H1 (cell line): Measurements from ENCODE around the gene MPV17L2. TPM values are rescaled to one million over a fixed set of nuclear protein-coding genes. Genes with fewer than 3 reads are reported as not detected.

Experiments used
- CTCF ChIA-PET: fragments of 300-600 bp; sonication (Branson Sonifier 250); formaldehyde crosslinking; loops from one replicate; lab custom pipeline; 2021; ENCODE audit not compliant: partially characterized antibody; lab: Charles Lee
- POLR2A ChIA-PET: fragments of 300-600 bp; sonication (Branson Sonifier 250); formaldehyde crosslinking; loops from one replicate; lab custom pipeline; 2021; ENCODE audit warnings: inconsistent platforms; ENCODE audit not compliant: partially characterized antibody; lab: Charles Lee
- DNase-seq, 2 experiments: peaks; one replicate each; pipeline versions ENCODE4 v3.0.0 to v3.0.0-alpha.2; 2010 to 2022; ENCODE audit warnings: low spot score in 2 of 2, low read depth in 1 of 2, mixed read lengths in 1 of 2
- FAIRE-seq: peaks from 2 replicates; lab custom pipeline; 2011; peaks lifted over from hg19 to GRCh38; lab: Jason Lieb, UNC
- H2AFZ ChIP-seq: 2 replicates; pipeline ENCODE4 v1.8.1; 2012; ENCODE audit warnings: low read length, inconsistent platforms
- H2AK5ac ChIP-seq: 2 replicates; pipeline ENCODE4 v1.6.1; 2013; ENCODE audit warnings: low read depth, low read length
- H2BK120ac ChIP-seq: replicated peaks from 2 replicates; pipeline ENCODE3; 2013; ENCODE audit warnings: low read depth, low read length, inconsistent platforms
- H2BK12ac ChIP-seq: 2 replicates; pipeline ENCODE4 v1.6.1; 2013; ENCODE audit warnings: low read depth, low read length
- H2BK15ac ChIP-seq: 2 replicates; pipeline ENCODE4 v1.6.1; 2013; ENCODE audit warnings: low read length
- H2BK20ac ChIP-seq: 2 replicates; pipeline ENCODE4 v1.6.1; 2013; ENCODE audit warnings: low read length
- H2BK5ac ChIP-seq: 2 replicates; pipeline ENCODE4 v1.6.1; 2013; ENCODE audit warnings: low read depth, low read length
- H3K14ac ChIP-seq: 2 replicates; pipeline ENCODE4 v1.6.1; 2013; ENCODE audit warnings: inconsistent platforms; ENCODE audit not compliant: insufficient read length
- H3K18ac ChIP-seq: 2 replicates; pipeline ENCODE4 v1.6.1; 2013; ENCODE audit warnings: low read length; ENCODE audit errors: extremely low read depth
- H3K23ac ChIP-seq: 2 replicates; pipeline ENCODE4 v1.6.1; 2013; ENCODE audit warnings: inconsistent platforms; ENCODE audit not compliant: insufficient read length
- H3K23me2 ChIP-seq: 2 replicates; pipeline ENCODE4 v1.6.1; 2013; ENCODE audit warnings: low read depth, low read length
- H3K27ac ChIP-seq: 2 replicates; pipeline ENCODE4 v1.6.1; 2011; ENCODE audit warnings: low read depth, low read length, inconsistent platforms
- H3K27me3 ChIP-seq, 4 experiments: replicated peaks in 1 of 4; 1 replicate in 1 of 4; 2 replicates in 3 of 4; pipeline versions ENCODE4 v1.6.1 to v1.8.1; 2011 to 2013; ENCODE audit warnings: low read length in 3 of 4, mild to moderate bottlenecking in 3 of 4, inconsistent platforms in 2 of 4, mixed read lengths in 2 of 4, moderate library complexity in 1 of 4; ENCODE audit not compliant: control insufficient read depth in 3 of 4, insufficient read depth in 3 of 4; ENCODE audit errors: extremely low read depth in 1 of 4
- H3K36me3 ChIP-seq, 4 experiments: 2 replicates each; pipeline versions ENCODE4 v1.6.1 to v1.8.1; 2011 to 2013; ENCODE audit warnings: mild to moderate bottlenecking in 4 of 4, low read length in 3 of 4, moderate library complexity in 2 of 4, control low read depth in 1 of 4, inconsistent platforms in 1 of 4; ENCODE audit not compliant: insufficient read depth in 4 of 4, control insufficient read depth in 2 of 4
- H3K4ac ChIP-seq: replicated peaks from 2 replicates; pipeline ENCODE3; 2013; ENCODE audit warnings: low read length, low read depth, mixed read lengths, inconsistent platforms; ENCODE audit not compliant: insufficient read length
- H3K4me1 ChIP-seq, 4 experiments: replicated peaks in 1 of 4; 1 replicate in 1 of 4; 2 replicates in 3 of 4; pipeline versions ENCODE4 v1.6.1 to v1.8.1; 2011 to 2013; ENCODE audit warnings: low read length in 3 of 4, inconsistent platforms in 2 of 4, mixed read lengths in 1 of 4; ENCODE audit not compliant: insufficient read depth in 4 of 4, control insufficient read depth in 3 of 4
- H3K4me2 ChIP-seq, 2 experiments: 2 replicates each; pipeline versions ENCODE4 v1.6.1 to v1.8.1; 2011 to 2013; ENCODE audit warnings: low read depth in 2 of 2, low read length in 2 of 2, control low read depth in 1 of 2, inconsistent platforms in 1 of 2, mild to moderate bottlenecking in 1 of 2; ENCODE audit not compliant: insufficient read depth in 1 of 2
- H3K4me3 ChIP-seq, 4 experiments: fragments of 200-600, 300-600 bp in 1 of 4; sonication (generic), shearing (Covaris generic), sonication (Bioruptor Twin) in 1 of 4; 2 replicates each; pipeline versions ENCODE4 v1.5.1 to v1.8.1; 2011 to 2016; ENCODE audit warnings: low read length in 4 of 4, low read depth in 3 of 4, control low read depth in 2 of 4, inconsistent platforms in 2 of 4, mild to moderate bottlenecking in 2 of 4, mixed read lengths in 1 of 4, moderate library complexity in 1 of 4; ENCODE audit not compliant: insufficient read depth in 2 of 4; ENCODE audit errors: extremely low read depth in 1 of 4
- H3K56ac ChIP-seq: replicated peaks from 2 replicates; pipeline ENCODE3; 2013; ENCODE audit warnings: low read depth, mild to moderate bottlenecking, mixed read lengths, low read length, inconsistent platforms; ENCODE audit not compliant: insufficient read length
- H3K79me1 ChIP-seq: 2 replicates; pipeline ENCODE4 v1.6.1; 2013; ENCODE audit warnings: low read depth, low read length, control low read depth
- H3K79me2 ChIP-seq, 2 experiments: 2 replicates each; pipeline versions ENCODE4 v1.6.1 to v1.8.1; 2012 to 2013; ENCODE audit warnings: low read length in 2 of 2, mild to moderate bottlenecking in 2 of 2, inconsistent platforms in 1 of 2; ENCODE audit not compliant: insufficient read depth in 2 of 2, control insufficient read depth in 1 of 2
- H3K9ac ChIP-seq, 4 experiments: replicated peaks in 1 of 4; 1 replicate in 1 of 4; 2 replicates in 3 of 4; pipeline versions ENCODE4 v1.6.1 to v1.8.1; 2011 to 2013; ENCODE audit warnings: low read depth in 3 of 4, low read length in 3 of 4, control low read depth in 2 of 4, mild to moderate bottlenecking in 2 of 4, moderate library complexity in 2 of 4, inconsistent platforms in 1 of 4; ENCODE audit errors: extremely low read depth in 1 of 4
- H3K9me3 ChIP-seq, 2 experiments: 2 replicates each; pipeline versions ENCODE4 v1.6.1 to v1.8.1; 2012 to 2013; ENCODE audit warnings: mild to moderate bottlenecking in 2 of 2, moderate library complexity in 2 of 2, control low read depth in 1 of 2, inconsistent platforms in 1 of 2, low read depth in 1 of 2, low read length in 1 of 2, mixed read lengths in 1 of 2; ENCODE audit not compliant: insufficient read depth in 2 of 2
- H4K20me1 ChIP-seq, 2 experiments: replicated peaks in 1 of 2; 2 replicates each; pipeline versions ENCODE3 to v1.8.1; 2011 to 2013; ENCODE audit warnings: inconsistent platforms in 2 of 2, low read length in 2 of 2, mild to moderate bottlenecking in 1 of 2; ENCODE audit not compliant: insufficient read depth in 2 of 2, control insufficient read depth in 1 of 2
- H4K5ac ChIP-seq: 2 replicates; pipeline ENCODE4 v1.6.1; 2013; ENCODE audit warnings: low read length, low read depth, mixed read lengths, inconsistent platforms; ENCODE audit not compliant: insufficient read length
- H4K8ac ChIP-seq: 2 replicates; pipeline ENCODE4 v1.8.0; 2013; ENCODE audit warnings: mild to moderate bottlenecking, moderate library complexity, low read length, inconsistent platforms; ENCODE audit not compliant: insufficient read depth; ENCODE audit errors: extremely low read depth
- H4K91ac ChIP-seq: replicated peaks from 2 replicates; pipeline ENCODE3; 2013; ENCODE audit warnings: low read length, mixed read lengths, inconsistent platforms; ENCODE audit not compliant: insufficient read length
- CHD1 ChIP-seq: IDR thresholded peaks from 2 replicates; pipeline ENCODE4 v1.6.1; 2012; ENCODE audit warnings: low read depth, low read length, improper control_type of control experiment
- EZH2 ChIP-seq: fragments of 200-600 bp; sonication (generic); IDR thresholded peaks from 2 replicates; pipeline ENCODE4 v1.7.1; 2012; ENCODE audit warnings: low read depth, mild to moderate bottlenecking, moderate library complexity, low read length, inconsistent platforms; ENCODE audit not compliant: severe bottlenecking
- FOSL1 ChIP-seq: IDR thresholded peaks from 2 replicates; pipeline ENCODE4 v1.6.1; 2011; ENCODE audit warnings: mild to moderate bottlenecking, low read depth, low read length, moderate library complexity; ENCODE audit not compliant: insufficient read depth
- NRF1 ChIP-seq: IDR thresholded peaks from 2 replicates; pipeline ENCODE4 v1.6.1; 2011; ENCODE audit warnings: mild to moderate bottlenecking, low read depth, low read length, improper control_type of control experiment
- SUZ12 ChIP-seq: fragments of 200-600 bp; sonication (generic); IDR thresholded peaks from 2 replicates; pipeline ENCODE4 v1.6.1; 2012; ENCODE audit warnings: mild to moderate bottlenecking, inconsistent platforms, low read length, moderate library complexity, mixed read lengths
- WGBS, 2 experiments: shearing (Covaris generic) in 1 of 2; methylation state at CpG; one replicate each; pipeline versions ENCODE4 v1.1.6 to v1.1.7; 2013 to 2015; ENCODE audit warnings: low lambda C conversion rate in 2 of 2, mixed read lengths in 2 of 2, inconsistent platforms in 1 of 2, low coverage in 1 of 2, missing lambda C conversion rate in 1 of 2; ENCODE audit not compliant: insufficient replicate concordance in 2 of 2, insufficient coverage in 1 of 2, insufficient read length in 1 of 2; ENCODE audit errors: extremely low coverage in 1 of 2, missing lambda C conversion rate in 1 of 2; 5-methylcytosine and 5-hydroxymethylcytosine counted together
- polyA plus RNA-seq, 7 experiments: library from polyadenylated mRNA; depleted of rRNA in 3 of 7; stranded (reverse) in 5 of 7; unstranded in 2 of 7; fragments of >200 nt in 5 of 7; fragments of 200-250 nt in 2 of 7; gene quantifications; 1 replicate in 5 of 7; 2 replicates in 1 of 7; 4 replicates in 1 of 7; pipeline versions ENCODE4 v1.2.1 to v1.2.3, GENCODE V29; 2011 to 2013; ENCODE audit warnings: missing spikeins in 2 of 7, mixed read lengths in 2 of 7
- total RNA-seq: library from RNA; stranded (reverse); fragmentation: NEBNext Ultra II Directional; extraction: Animal tissue kit (Norgen Biotek cat#: 25700); gene quantifications from 2 replicates; pipeline ENCODE4 v1.2.1, GENCODE V29; 2021

Gene MPV17L2
- total and polyA plus RNA-seq, 2 of the 8 experiments (the other 6 are each of a cell fraction or from before 2014, with no cell fraction given) = 24.2 to 82.6 TPM

- H2AFZ ChIP-seq = no peak within 1 kb of the TSS
Measured at GRCh38 chr19:18225702-18226468, 32.9 kb downstream of the MPV17L2 start, which contains the start of gene PDE4C. Gene PDE4C, minus strand, starts transcription at chr19:18226438. Its CDS starts 23 bp downstream, at chr19:18226415.

More at GRCh38 chr19:18225702-18226468, 32.9 kb downstream of the MPV17L2 start, which contains the start of gene PDE4C:
- Histone ChIP-seq H4K8ac (no peak within 1 kb of the TSS; the same call in 1 of the 2 replicates), H4K5ac (no peak within 1 kb of the TSS), H3K36me3 (no peaks in the 10 kb centered on the region), H3K56ac (no peak within 1 kb of the TSS), H3K14ac (no peak within 1 kb of the TSS), H3K4me1 (peaks cover 0 to 17% (median 13%) of the 10 kb centered on the region in 4 experiments; a peak in 6 of 7 replicates), H3K18ac (peak within 1 kb of the TSS; percentile 48), H3K27me3 (peaks cover 10 to 23% (median 17%) of the 10 kb centered on the region in 4 experiments), H3K79me2 (no peaks in the 10 kb centered on the region), H2BK12ac (peak within 1 kb of the TSS; percentile 29; the same call in 1 of the 2 replicates), H3K9me3 (no peaks in the 10 kb centered on the region), H3K4ac (no peak within 1 kb of the TSS), H3K23me2 (peaks cover 13% of the 10 kb centered on the region), H4K20me1 (no peaks in the 10 kb centered on the region), H4K91ac (no peak within 1 kb of the TSS), H2AK5ac (no peak within 1 kb of the TSS), H2BK15ac (peak within 1 kb of the TSS; percentile 65), H2BK120ac (no peak within 1 kb of the TSS), H3K9ac (no peak within 1 kb of the TSS), H3K23ac (no peak within 1 kb of the TSS), H2BK5ac (no peak within 1 kb of the TSS; the same call in 1 of the 2 replicates), H2BK20ac (0 out of 2 replicates have a peak within 1 kb of the TSS, but pooled peaks have one; percentile 34), H3K27ac (no peak within 1 kb of the TSS), H3K4me3 (peak within 1 kb of the TSS in 2 of 4 experiments; percentile 40 to 72; a peak in 5 of 8 replicates), H3K4me2 (peak within 1 kb of the TSS; percentile 72 to 98), H3K79me1 (no peaks in the 10 kb centered on the region)
- POLR2A ChIA-PET = interaction anchor here (0.5 to 3.0 kb wide), 5 partner anchors 7 to 75 kb away, joined by 4 to 18 read pairs (median 9); partner anchors contain the start of gene JUND
- peak; percentile 65 for TF ChIP-seq SUZ12
- 0 out of 2 replicates have a peak, but pooled peaks have one; percentile 28 for TF ChIP-seq NRF1
- peak; percentile 64 for TF ChIP-seq EZH2
- TF ChIP-seq CHD1 = no peak
- no peak for TF ChIP-seq FOSL1
- CTCF ChIA-PET = interaction anchor here (0.7 to 2.0 kb wide), 6 partner anchors 10 to 53 kb away, joined by 3 to 5 read pairs (median 4); partner anchors contain the start of gene RAB3A
- WGBS, 2 experiments = 32% methylated on average over 39 of the region's 51 CpGs; no CpG with 5 or more reads in 1 of the 2 experiments
- FAIRE-seq (no peak), DNase-seq (peak in 1 of 2 experiments; percentile 76)
